OCI-LY3 (cell line): Measurements from ENCODE around the gene NELL2.
"Not testable (repeated sequence)": the region's sequence is repeated elsewhere in the genome, so short reads cannot be mapped to it uniquely, and the experiment has no call there.

Experiments
- H2AFZ ChIP-seq: fragments of 200-600, 300-600 bp; shearing (Covaris generic); 2 replicates; pipeline ENCODE4 v1.6.0; 2014; ENCODE audit warnings: antibody characterized with exemption, low read depth, low read length
- H3K27ac ChIP-seq: fragments of 200-600, 300-600 bp; sonication (generic); 2 replicates; pipeline ENCODE4 v1.5.1; 2014; ENCODE audit warnings: mild to moderate bottlenecking, low read length, moderate library complexity, mixed read lengths
- H3K27me3 ChIP-seq: fragments of 200-600, 300-600 bp; sonication (generic); 2 replicates; pipeline ENCODE4 v1.6.1; 2014; ENCODE audit warnings: low read depth, low read length, mixed read lengths
- H3K36me3 ChIP-seq: fragments of 200-600, 300-600 bp; sonication (generic); replicated peaks from 2 replicates; pipeline ENCODE3; 2014; ENCODE audit warnings: low read depth, low read length, mixed read lengths
- H3K4me1 ChIP-seq: fragments of 300-600, 200-600 bp; sonication (generic); 2 replicates; pipeline ENCODE4 v1.6.1; 2014; ENCODE audit warnings: low read length, mixed read lengths
- H3K4me2 ChIP-seq: fragments of 200-600, 300-600 bp; sonication (generic); 2 replicates; pipeline ENCODE4 v1.6.1; 2014; ENCODE audit warnings: low read length, mixed read lengths
- H3K4me3 ChIP-seq: fragments of 300-600, 200-600 bp; sonication (generic); 2 replicates; pipeline ENCODE4 v1.5.1; 2014; ENCODE audit warnings: antibody characterized with exemption, mild to moderate bottlenecking, low read length, moderate library complexity
- H3K79me2 ChIP-seq: fragments of 300-600, 200-600 bp; shearing (Covaris generic); 2 replicates; pipeline ENCODE4 v1.6.1; 2014; ENCODE audit warnings: mild to moderate bottlenecking, low read length, mixed read lengths
- H3K9ac ChIP-seq: fragments of 300-600, 200-600 bp; shearing (Covaris generic); 2 replicates; pipeline ENCODE4 v1.6.0; 2014; ENCODE audit warnings: mild to moderate bottlenecking, low read length, moderate library complexity
- H3K9me3 ChIP-seq: fragments of 200-600, 300-600 bp; shearing (Covaris generic); 2 replicates; pipeline ENCODE4 v1.6.1; 2014; ENCODE audit warnings: low read length, mixed read lengths; ENCODE audit not compliant: insufficient read depth
- H4K20me1 ChIP-seq: fragments of 200-600, 300-600 bp; sonication (generic); 2 replicates; pipeline ENCODE4 v1.6.1; 2016; ENCODE audit warnings: low read length, mixed read lengths; ENCODE audit not compliant: insufficient read depth
- EZH2phosphoT487 ChIP-seq: fragments of 200-600 bp; shearing (Covaris generic); IDR thresholded peaks from 2 replicates; pipeline ENCODE4 v1.6.1; 2018; ENCODE audit warnings: antibody characterized with exemption, mixed run types, low read depth
- TF ChIP-seq, protein P1 (sequence below): fragments of 200-600, 300-600 bp; sonication (generic); IDR thresholded peaks from 2 replicates; pipeline ENCODE4 v1.5.1; 2014; ENCODE audit warnings: antibody characterized with exemption, low read length, low read depth

The NELL2 gene

GRCh38 chr12:44759289-44759688, 116.8 kb downstream of the NELL2 start:
- TF ChIP-seq, protein P1, sequence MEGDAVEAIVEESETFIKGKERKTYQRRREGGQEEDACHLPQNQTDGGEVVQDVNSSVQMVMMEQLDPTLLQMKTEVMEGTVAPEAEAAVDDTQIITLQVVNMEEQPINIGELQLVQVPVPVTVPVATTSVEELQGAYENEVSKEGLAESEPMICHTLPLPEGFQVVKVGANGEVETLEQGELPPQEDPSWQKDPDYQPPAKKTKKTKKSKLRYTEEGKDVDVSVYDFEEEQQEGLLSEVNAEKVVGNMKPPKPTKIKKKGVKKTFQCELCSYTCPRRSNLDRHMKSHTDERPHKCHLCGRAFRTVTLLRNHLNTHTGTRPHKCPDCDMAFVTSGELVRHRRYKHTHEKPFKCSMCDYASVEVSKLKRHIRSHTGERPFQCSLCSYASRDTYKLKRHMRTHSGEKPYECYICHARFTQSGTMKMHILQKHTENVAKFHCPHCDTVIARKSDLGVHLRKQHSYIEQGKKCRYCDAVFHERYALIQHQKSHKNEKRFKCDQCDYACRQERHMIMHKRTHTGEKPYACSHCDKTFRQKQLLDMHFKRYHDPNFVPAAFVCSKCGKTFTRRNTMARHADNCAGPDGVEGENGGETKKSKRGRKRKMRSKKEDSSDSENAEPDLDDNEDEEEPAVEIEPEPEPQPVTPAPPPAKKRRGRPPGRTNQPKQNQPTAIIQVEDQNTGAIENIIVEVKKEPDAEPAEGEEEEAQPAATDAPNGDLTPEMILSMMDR: no peak
- no peak for TF ChIP-seq EZH2phosphoT487
- no peak overlapping the region for H3K9ac ChIP-seq
- no peaks in the 10 kb centered on the region for H3K27me3 ChIP-seq
- H3K4me2 ChIP-seq: no peak overlapping the region
- H3K9me3 ChIP-seq: no peaks in the 10 kb centered on the region
- no peaks in the 10 kb centered on the region for H3K79me2 ChIP-seq
- H3K4me3 ChIP-seq: no peak overlapping the region
- no peak overlapping the region for H2AFZ ChIP-seq
- no peak overlapping the region for H3K27ac ChIP-seq
- no peaks in the 10 kb centered on the region for H4K20me1 ChIP-seq
- no peaks in the 10 kb centered on the region for H3K4me1 ChIP-seq
- H3K36me3 ChIP-seq: no peaks in the 10 kb centered on the region

DNA sequence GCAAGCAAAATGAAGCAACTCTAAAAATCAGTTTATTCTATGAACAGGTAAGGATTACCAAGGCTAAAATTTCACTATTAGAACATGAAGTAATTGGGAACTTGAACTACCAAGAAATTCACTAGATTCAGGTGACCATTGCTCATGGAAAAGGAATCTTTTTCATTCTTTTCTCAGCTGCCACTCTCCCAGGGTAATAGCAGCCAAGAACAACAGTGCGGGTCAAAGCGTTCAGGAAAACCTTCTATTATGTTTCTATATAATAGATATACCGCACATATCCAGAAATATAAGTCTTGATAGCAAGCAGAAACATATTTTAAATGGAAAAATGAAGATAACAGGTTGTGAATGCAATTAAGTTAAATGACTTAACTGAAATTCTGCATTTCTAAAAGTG, 125.6 kb downstream of the NELL2 start:
- no peaks in the 10 kb centered on the region for H3K36me3 ChIP-seq
- H3K79me2 ChIP-seq: no peaks in the 10 kb centered on the region
- no peak overlapping the region for H3K9ac ChIP-seq
- peaks cover 3% of the 10 kb centered on the region; the same call in 1 of the 2 replicates for H3K27me3 ChIP-seq
- H3K9me3 ChIP-seq: no peaks in the 10 kb centered on the region
- H3K4me2 ChIP-seq: no peak overlapping the region
- no peak overlapping the region for H3K27ac ChIP-seq
- no peaks in the 10 kb centered on the region for H3K4me1 ChIP-seq
- H2AFZ ChIP-seq: no peak overlapping the region
- TF ChIP-seq, protein P1: no peak
- no peak for TF ChIP-seq EZH2phosphoT487
- no peaks in the 10 kb centered on the region for H4K20me1 ChIP-seq
- H3K4me3 ChIP-seq: no peak overlapping the region

DNA sequence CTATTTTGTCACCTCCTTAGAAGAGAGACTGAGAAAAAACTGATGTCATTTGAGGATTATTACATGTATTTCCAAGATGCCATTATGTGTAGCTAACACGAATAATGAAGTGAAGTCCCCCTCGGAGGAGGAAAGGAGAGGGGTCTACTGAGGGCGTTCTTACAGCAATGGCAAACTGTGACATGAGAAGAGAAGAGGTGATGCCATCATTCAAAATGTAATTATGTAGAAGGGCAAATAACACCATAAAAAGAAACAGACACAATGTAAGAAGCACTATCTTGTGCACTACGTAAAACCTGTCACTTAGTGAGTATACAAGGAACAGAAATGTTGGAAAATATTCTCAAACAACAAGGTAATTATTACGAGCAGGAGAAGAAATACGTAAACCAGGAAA, 126.5 kb downstream of the NELL2 start:
- Histone ChIP-seq H3K27me3 (peaks cover 3% of the 10 kb centered on the region; the same call in 1 of the 2 replicates), H3K4me2 (no peak overlapping the region), H2AFZ (no peak overlapping the region), H3K9me3 (no peaks in the 10 kb centered on the region), H3K27ac (no peak overlapping the region), H3K36me3 (no peaks in the 10 kb centered on the region), H3K4me1 (no peaks in the 10 kb centered on the region), H3K9ac (no peak overlapping the region), H3K4me3 (no peak overlapping the region), H3K79me2 (no peaks in the 10 kb centered on the region), H4K20me1 (no peaks in the 10 kb centered on the region)
- TF ChIP-seq, protein P1: no peak
- no peak for TF ChIP-seq EZH2phosphoT487

GRCh38 chr12:44748950-44749468, 127.1 kb downstream of the NELL2 start:
- Histone ChIP-seq H3K9ac (no peak overlapping the region), H3K4me2 (no peak overlapping the region), H2AFZ (no peak overlapping the region), H3K4me3 (no peak overlapping the region), H3K36me3 (no peaks in the 10 kb centered on the region), H4K20me1 (no peaks in the 10 kb centered on the region), H3K79me2 (no peaks in the 10 kb centered on the region), H3K4me1 (no peaks in the 10 kb centered on the region), H3K27ac (no peak overlapping the region), H3K27me3 (peaks cover 3% of the 10 kb centered on the region; the same call in 1 of the 2 replicates), H3K9me3 (no peaks in the 10 kb centered on the region)
- TF ChIP-seq, protein P1: no peak
- no peak for TF ChIP-seq EZH2phosphoT487

DNA sequence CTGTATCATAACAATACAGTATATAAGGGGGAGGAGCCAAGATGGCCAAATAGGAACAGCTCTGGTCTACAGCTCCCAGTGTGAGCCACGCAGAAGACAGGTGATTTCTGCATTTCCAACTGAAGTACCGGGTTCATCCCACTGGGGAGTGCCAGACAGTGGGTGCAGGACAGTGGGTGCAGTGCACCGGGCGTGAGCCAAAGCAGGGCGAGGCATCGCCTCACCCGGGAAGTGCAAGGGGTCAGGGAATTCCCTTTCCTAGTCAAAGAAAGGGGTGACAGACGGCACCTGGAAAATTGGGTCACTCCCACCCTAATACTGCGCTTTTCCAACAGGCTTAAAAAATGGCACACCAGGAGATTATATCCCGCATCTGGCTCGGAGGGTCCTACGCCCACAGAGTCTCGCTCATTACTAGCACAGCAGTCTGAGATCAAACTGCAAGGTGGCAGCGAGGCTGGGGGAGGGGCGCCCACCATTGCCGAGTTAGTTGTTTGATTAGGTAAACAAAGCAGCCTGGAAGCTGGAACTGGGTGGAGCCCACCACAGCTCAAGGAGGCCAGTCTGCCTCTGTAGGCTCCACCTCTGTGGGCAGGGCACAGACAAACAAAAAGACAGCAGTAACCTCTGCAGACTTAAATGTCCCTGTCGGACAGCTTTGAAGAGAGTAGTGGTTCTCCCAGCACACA, 134.7 kb downstream of the NELL2 start:
- H3K9me3 ChIP-seq, H4K20me1 ChIP-seq: not testable (repeated sequence)

More for the DNA sequence above, 134.7 kb downstream of the NELL2 start:
- not testable (repeated sequence) for H3K79me2 ChIP-seq, H3K27me3 ChIP-seq, H3K4me3 ChIP-seq, H3K27ac ChIP-seq, H3K4me1 ChIP-seq, H3K9ac ChIP-seq, H2AFZ ChIP-seq, H3K36me3 ChIP-seq, H3K4me2 ChIP-seq
